Upper lobe of left lung (tissue), 6 donors: Measurements from ENCODE around the gene SPSB4. TPM values are rescaled to one million over a fixed set of nuclear protein-coding genes. Genes with fewer than 3 reads are reported as not detected.

Experiments
- ATAC-seq, 2 donors: fragments of 200-7000 bp; cut with Tn5 transposase; one replicate each; pipeline ENCODE4 v1.9.1; 2022; ENCODE audit warnings: mild to moderate bottlenecking in 2 of 2, moderate library complexity in 2 of 2; ENCODE audit not compliant: low FRiP score in 2 of 2
- DNase-seq, 2 donors: peaks; one replicate each; pipeline ENCODE4 v3.0.0-alpha.2; 2019 to 2020
- H3K27ac ChIP-seq, 4 donors: fragments of 200-600 bp; sonication (generic); one replicate each; pipeline ENCODE4 v1.5.1; 2016 to 2019
- H3K27me3 ChIP-seq, 4 donors: fragments of 200-600 bp; sonication (generic); one replicate each; pipeline ENCODE4 v1.5.1; 2017 to 2019
- H3K36me3 ChIP-seq, 4 donors: fragments of 200-600 bp; sonication (generic); one replicate each; pipeline ENCODE4 v1.5.1; 2016 to 2019
- H3K4me1 ChIP-seq, 4 donors: fragments of 200-600 bp; sonication (generic); one replicate each; pipeline ENCODE4 v1.5.1; 2018 to 2019
- H3K4me3 ChIP-seq, 4 donors: fragments of 200-600 bp; sonication (generic); one replicate each; pipeline ENCODE4 v1.5.1; 2017 to 2019; ENCODE audit warnings: mild to moderate bottlenecking in 2 of 4, moderate library complexity in 1 of 4
- H3K9me3 ChIP-seq, 4 donors: fragments of 200-600 bp; sonication (generic); one replicate each; pipeline ENCODE4 v1.5.1; 2018 to 2019
- EP300 ChIP-seq, 4 donors: sonication (generic); formaldehyde crosslinking; IDR thresholded peaks; one replicate each; pipeline ENCODE4 v1.5.1; 2017; ENCODE audit warnings: antibody characterized with exemption in 4 of 4, control low read depth in 2 of 4
- POLR2A ChIP-seq, 4 donors: fragments of 450-650 bp; IDR thresholded peaks; one replicate each; pipeline ENCODE4 v1.5.1; 2016 to 2017; ENCODE audit warnings: antibody characterized with exemption in 4 of 4, mild to moderate bottlenecking in 2 of 4
- POLR2AphosphoS5 ChIP-seq, 2 donors: sonication (generic); formaldehyde crosslinking; IDR thresholded peaks; one replicate each; pipeline ENCODE4 v1.5.1; 2017; ENCODE audit warnings: antibody characterized with exemption in 2 of 2
- WGBS, 2 donors: methylation state at CpG; one replicate each; pipeline ENCODE4 v1.1.5; 2017 to 2018; 5-methylcytosine and 5-hydroxymethylcytosine counted together
- total RNA-seq, 6 donors: library from RNA; depleted of rRNA in 4 of 6; stranded (reverse); fragments of >200 nt in 4 of 6; gene quantifications; one replicate each; pipeline versions ENCODE4 v1.1.0 to v1.2.1, GENCODE V29; 2016 to 2021
- TF ChIP-seq, protein P1 (sequence below), 6 experiments: fragments of 450-650 bp in 4 of 6; fragments of 200-600 bp in 2 of 6; sonication (generic) in 2 of 6; IDR thresholded peaks; one replicate each; pipeline ENCODE4 v1.5.1; 2016 to 2019; ENCODE audit warnings: antibody characterized with exemption in 6 of 6
- donor health status: DM: no; HTN: no; CAD: no; lungs with moderate emphysema.
- donor health status: DM: no; HTN: yes; CAD: no; lungs with severe emphysema.

The SPSB4 gene
- total RNA-seq, 6 donors from 2014 or later, result 0.29 to 4.2 (median 1.1) TPM; not detected in 1

DNA sequence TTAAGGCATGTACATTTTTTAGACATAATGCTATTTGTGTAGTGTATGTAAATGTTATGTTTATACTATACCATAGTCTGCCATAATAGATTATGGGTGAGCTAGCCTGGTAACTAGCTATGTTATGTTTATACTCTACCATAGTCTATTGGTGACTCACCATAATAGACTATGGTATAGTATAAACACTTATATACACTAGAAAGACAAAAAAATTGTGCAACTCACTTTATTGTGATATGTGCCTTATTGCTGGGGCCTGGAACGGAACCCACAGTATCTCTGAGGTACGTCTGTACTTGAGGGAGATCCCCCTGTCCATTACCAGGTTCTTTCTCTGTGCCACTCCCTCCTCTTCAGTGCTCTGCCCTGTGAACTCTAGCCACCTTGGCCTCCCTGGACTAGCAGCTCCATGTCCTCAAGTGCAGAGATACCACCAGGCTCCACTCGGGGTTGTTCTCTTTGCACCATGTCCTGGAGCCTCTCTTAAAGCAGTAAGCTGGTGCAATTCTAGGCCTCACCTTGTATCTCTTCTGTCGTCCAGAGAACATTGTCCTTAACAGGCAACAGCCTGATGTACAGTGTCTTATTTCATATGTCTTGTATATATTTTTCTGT lies 119.6 kb downstream of the SPSB4 start:
- Histone ChIP-seq H3K9me3 (no peaks in the 10 kb centered on the region), H3K27ac (no peak overlapping the region), H3K36me3 (no peaks in the 10 kb centered on the region), H3K4me1 (no peaks in the 10 kb centered on the region), H3K27me3 (no peaks in the 10 kb centered on the region), H3K4me3 (no peak overlapping the region)
- DNase-seq (no peak), ATAC-seq (no peak)
- WGBS, 2 donors, result 82 to 84% methylated on average over 4 of the region's 4 CpGs
- TF ChIP-seq POLR2AphosphoS5 (IDR thresholded peaks at IDR 0.05) (no peak), EP300 (IDR thresholded peaks at IDR 0.05) (no peak), POLR2A (IDR thresholded peaks at IDR 0.05) (no peak)
- TF ChIP-seq, protein P1, sequence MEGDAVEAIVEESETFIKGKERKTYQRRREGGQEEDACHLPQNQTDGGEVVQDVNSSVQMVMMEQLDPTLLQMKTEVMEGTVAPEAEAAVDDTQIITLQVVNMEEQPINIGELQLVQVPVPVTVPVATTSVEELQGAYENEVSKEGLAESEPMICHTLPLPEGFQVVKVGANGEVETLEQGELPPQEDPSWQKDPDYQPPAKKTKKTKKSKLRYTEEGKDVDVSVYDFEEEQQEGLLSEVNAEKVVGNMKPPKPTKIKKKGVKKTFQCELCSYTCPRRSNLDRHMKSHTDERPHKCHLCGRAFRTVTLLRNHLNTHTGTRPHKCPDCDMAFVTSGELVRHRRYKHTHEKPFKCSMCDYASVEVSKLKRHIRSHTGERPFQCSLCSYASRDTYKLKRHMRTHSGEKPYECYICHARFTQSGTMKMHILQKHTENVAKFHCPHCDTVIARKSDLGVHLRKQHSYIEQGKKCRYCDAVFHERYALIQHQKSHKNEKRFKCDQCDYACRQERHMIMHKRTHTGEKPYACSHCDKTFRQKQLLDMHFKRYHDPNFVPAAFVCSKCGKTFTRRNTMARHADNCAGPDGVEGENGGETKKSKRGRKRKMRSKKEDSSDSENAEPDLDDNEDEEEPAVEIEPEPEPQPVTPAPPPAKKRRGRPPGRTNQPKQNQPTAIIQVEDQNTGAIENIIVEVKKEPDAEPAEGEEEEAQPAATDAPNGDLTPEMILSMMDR (IDR thresholded peaks at IDR 0.05), result no peak

DNA sequence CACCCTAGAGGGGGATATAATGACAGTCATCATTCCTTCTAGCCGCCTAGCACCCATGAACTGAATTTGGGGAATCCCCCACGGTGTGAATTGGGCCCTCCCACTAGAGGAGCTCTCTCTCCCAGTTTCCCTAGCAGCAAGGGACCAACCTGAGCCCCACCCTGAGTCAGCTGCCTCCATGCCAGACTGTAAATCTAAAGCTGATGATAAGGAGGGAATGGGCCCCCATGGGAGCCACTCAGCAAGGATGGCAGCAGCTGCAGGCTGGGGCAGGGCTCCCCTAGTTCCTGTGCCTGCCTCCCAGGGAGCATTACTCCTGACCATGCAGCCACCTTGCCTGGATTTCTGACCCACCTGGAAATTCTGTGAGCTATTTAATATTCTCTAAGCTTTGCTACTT lies 123.5 kb downstream of the SPSB4 start:
- ATAC-seq (no peak), DNase-seq (peak in 1 of 2 donors; percentile 15)
- 48 to 51% methylated on average over 2 of the region's 2 CpGs for WGBS, 2 donors
- Histone ChIP-seq H3K27ac (no peak overlapping the region), H3K4me1 (no peaks in the 10 kb centered on the region), H3K9me3 (no peaks in the 10 kb centered on the region), H3K36me3 (no peaks in the 10 kb centered on the region), H3K27me3 (no peaks in the 10 kb centered on the region), H3K4me3 (no peak overlapping the region)
- no peak for TF ChIP-seq EP300 (IDR thresholded peaks at IDR 0.05)
- no peak for TF ChIP-seq POLR2A (IDR thresholded peaks at IDR 0.05)
- TF ChIP-seq, protein P1 (IDR thresholded peaks at IDR 0.05), result no peak

DNA sequence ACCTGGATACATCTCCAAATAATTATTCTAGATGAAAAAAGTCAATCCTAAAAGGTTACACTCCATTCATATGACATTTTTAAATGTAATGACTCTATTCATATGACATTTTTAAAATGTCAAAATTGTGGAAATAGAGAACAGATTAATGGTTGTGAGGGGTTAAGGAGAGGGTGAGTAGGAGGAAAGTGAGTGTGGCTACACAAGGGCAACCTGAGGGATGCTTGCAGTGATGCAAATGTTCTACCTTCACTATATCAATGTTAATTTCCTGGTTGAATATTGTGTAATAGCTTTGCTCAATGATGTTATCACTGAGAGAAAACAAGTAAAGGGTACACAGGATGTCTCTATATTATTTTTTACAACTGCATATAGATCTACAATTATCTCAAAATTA lies 125.6 kb downstream of the SPSB4 start:
- Histone ChIP-seq H3K27me3 (no peaks in the 10 kb centered on the region), H3K36me3 (no peaks in the 10 kb centered on the region), H3K4me1 (no peaks in the 10 kb centered on the region), H3K27ac (no peak overlapping the region), H3K9me3 (peaks cover 0 to 6% (median 1%) of the 10 kb centered on the region in 4 donors), H3K4me3 (no peak overlapping the region)
- DNase-seq, result no peak
- no peak for ATAC-seq
- TF ChIP-seq POLR2A (IDR thresholded peaks at IDR 0.05) (no peak), EP300 (IDR thresholded peaks at IDR 0.05) (no peak), POLR2AphosphoS5 (IDR thresholded peaks at IDR 0.05) (no peak)
- TF ChIP-seq, protein P1 (IDR thresholded peaks at IDR 0.05), result no peak

DNA sequence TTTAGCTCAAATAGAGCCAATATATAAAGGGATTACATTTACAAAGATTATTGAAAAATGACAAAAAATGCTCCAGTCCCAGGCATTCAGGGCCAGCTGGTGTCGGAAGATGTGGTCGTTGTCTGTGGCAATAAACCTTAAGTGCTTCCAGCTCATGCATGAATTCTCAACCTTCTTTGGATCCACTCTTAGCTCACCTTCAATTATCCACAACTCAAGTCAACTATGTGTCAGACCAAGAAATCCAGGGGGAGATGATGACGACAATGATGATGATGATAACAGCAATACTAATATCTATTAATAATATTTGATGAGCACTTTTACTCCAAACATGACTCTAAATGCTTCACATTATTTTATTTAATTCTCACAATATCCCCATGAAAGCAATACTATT lies 126.9 kb downstream of the SPSB4 start:
- H3K4me1 ChIP-seq, result no peaks in the 10 kb centered on the region
- DNase-seq, result no peak
- ATAC-seq, result no peak
- H3K36me3 ChIP-seq, result no peaks in the 10 kb centered on the region
- H3K27me3 ChIP-seq, result no peaks in the 10 kb centered on the region
- no peak overlapping the region for H3K4me3 ChIP-seq
- peaks cover 0 to 6% (median 1%) of the 10 kb centered on the region in 4 donors for H3K9me3 ChIP-seq
- WGBS, 2 donors, result 82 to 83% methylated on average over 3 of the region's 3 CpGs
- H3K27ac ChIP-seq, result no peak overlapping the region
- TF ChIP-seq POLR2A (IDR thresholded peaks at IDR 0.05) (no peak), EP300 (IDR thresholded peaks at IDR 0.05) (no peak), POLR2AphosphoS5 (IDR thresholded peaks at IDR 0.05) (no peak)
- TF ChIP-seq, protein P1 (IDR thresholded peaks at IDR 0.05), result no peak

DNA sequence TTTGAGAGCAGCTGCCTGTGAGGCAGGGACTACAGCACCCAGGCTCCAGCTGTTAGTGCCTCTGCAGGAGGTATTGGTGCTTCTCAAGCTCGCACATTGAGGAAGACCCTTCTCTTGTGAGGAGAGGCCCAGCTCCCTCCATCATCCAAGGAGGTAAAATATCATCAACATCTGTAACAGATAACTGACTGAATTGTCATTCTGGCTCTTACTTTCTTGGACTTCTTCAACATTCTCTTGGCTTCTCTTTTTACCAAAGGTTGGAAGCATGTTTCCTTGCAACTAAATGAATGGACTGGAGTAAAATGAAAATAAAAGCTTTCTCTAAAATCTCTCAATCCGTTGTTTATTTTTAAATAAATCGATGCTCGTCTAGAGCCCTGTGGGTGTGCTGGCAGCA lies 127.4 kb downstream of the SPSB4 start:
- Histone ChIP-seq H3K9me3 (peaks cover 0 to 6% (median 1%) of the 10 kb centered on the region in 4 donors), H3K27me3 (no peaks in the 10 kb centered on the region), H3K27ac (no peak overlapping the region), H3K4me3 (no peak overlapping the region), H3K4me1 (no peaks in the 10 kb centered on the region), H3K36me3 (no peaks in the 10 kb centered on the region)
- DNase-seq, result no peak
- TF ChIP-seq, protein P1 (IDR thresholded peaks at IDR 0.05), result no peak
- TF ChIP-seq POLR2AphosphoS5 (IDR thresholded peaks at IDR 0.05), result no peak
- TF ChIP-seq POLR2A (IDR thresholded peaks at IDR 0.05), result no peak
- TF ChIP-seq EP300 (IDR thresholded peaks at IDR 0.05), result no peak
- no peak for ATAC-seq
- WGBS, 2 donors, result 60 to 64% methylated on average over 4 of the region's 4 CpGs
